H1 (cell line): Measurements from ENCODE around the gene ATE1. TPM values are rescaled to one million over a fixed set of nuclear protein-coding genes. Genes with fewer than 3 reads are reported as not detected.

ENCODE experiments used
- CTCF ChIA-PET: fragments of 300-600 bp; sonication (Branson Sonifier 250); formaldehyde crosslinking; loops from one replicate; lab custom pipeline; 2021; ENCODE audit not compliant: partially characterized antibody; lab: Charles Lee
- POLR2A ChIA-PET: fragments of 300-600 bp; sonication (Branson Sonifier 250); formaldehyde crosslinking; loops from one replicate; lab custom pipeline; 2021; ENCODE audit warnings: inconsistent platforms; ENCODE audit not compliant: partially characterized antibody; lab: Charles Lee
- DNase-seq, 2 experiments: peaks; one replicate each; pipeline versions ENCODE4 v3.0.0 to v3.0.0-alpha.2; 2010 to 2022; ENCODE audit warnings: low spot score in 2 of 2, low read depth in 1 of 2, mixed read lengths in 1 of 2
- FAIRE-seq: peaks from 2 replicates; lab custom pipeline; 2011; peaks lifted over from hg19 to GRCh38; lab: Jason Lieb, UNC
- H2AFZ ChIP-seq: 2 replicates; pipeline ENCODE4 v1.8.1; 2012; ENCODE audit warnings: low read length, inconsistent platforms
- H2AK5ac ChIP-seq: 2 replicates; pipeline ENCODE4 v1.6.1; 2013; ENCODE audit warnings: low read depth, low read length
- H2BK120ac ChIP-seq: replicated peaks from 2 replicates; pipeline ENCODE3; 2013; ENCODE audit warnings: low read depth, low read length, inconsistent platforms
- H2BK12ac ChIP-seq: 2 replicates; pipeline ENCODE4 v1.6.1; 2013; ENCODE audit warnings: low read depth, low read length
- H2BK15ac ChIP-seq: 2 replicates; pipeline ENCODE4 v1.6.1; 2013; ENCODE audit warnings: low read length
- H2BK20ac ChIP-seq: 2 replicates; pipeline ENCODE4 v1.6.1; 2013; ENCODE audit warnings: low read length
- H2BK5ac ChIP-seq: 2 replicates; pipeline ENCODE4 v1.6.1; 2013; ENCODE audit warnings: low read depth, low read length
- H3K14ac ChIP-seq: 2 replicates; pipeline ENCODE4 v1.6.1; 2013; ENCODE audit warnings: inconsistent platforms; ENCODE audit not compliant: insufficient read length
- H3K18ac ChIP-seq: 2 replicates; pipeline ENCODE4 v1.6.1; 2013; ENCODE audit warnings: low read length; ENCODE audit errors: extremely low read depth
- H3K23ac ChIP-seq: 2 replicates; pipeline ENCODE4 v1.6.1; 2013; ENCODE audit warnings: inconsistent platforms; ENCODE audit not compliant: insufficient read length
- H3K23me2 ChIP-seq: 2 replicates; pipeline ENCODE4 v1.6.1; 2013; ENCODE audit warnings: low read depth, low read length
- H3K27ac ChIP-seq: 2 replicates; pipeline ENCODE4 v1.6.1; 2011; ENCODE audit warnings: low read depth, low read length, inconsistent platforms
- H3K27me3 ChIP-seq, 4 experiments: replicated peaks in 1 of 4; 1 replicate in 1 of 4; 2 replicates in 3 of 4; pipeline versions ENCODE4 v1.6.1 to v1.8.1; 2011 to 2013; ENCODE audit warnings: low read length in 3 of 4, mild to moderate bottlenecking in 3 of 4, inconsistent platforms in 2 of 4, mixed read lengths in 2 of 4, moderate library complexity in 1 of 4; ENCODE audit not compliant: control insufficient read depth in 3 of 4, insufficient read depth in 3 of 4; ENCODE audit errors: extremely low read depth in 1 of 4
- H3K36me3 ChIP-seq, 4 experiments: 2 replicates each; pipeline versions ENCODE4 v1.6.1 to v1.8.1; 2011 to 2013; ENCODE audit warnings: mild to moderate bottlenecking in 4 of 4, low read length in 3 of 4, moderate library complexity in 2 of 4, control low read depth in 1 of 4, inconsistent platforms in 1 of 4; ENCODE audit not compliant: insufficient read depth in 4 of 4, control insufficient read depth in 2 of 4
- H3K4ac ChIP-seq: replicated peaks from 2 replicates; pipeline ENCODE3; 2013; ENCODE audit warnings: low read length, low read depth, mixed read lengths, inconsistent platforms; ENCODE audit not compliant: insufficient read length
- H3K4me1 ChIP-seq, 4 experiments: replicated peaks in 1 of 4; 1 replicate in 1 of 4; 2 replicates in 3 of 4; pipeline versions ENCODE4 v1.6.1 to v1.8.1; 2011 to 2013; ENCODE audit warnings: low read length in 3 of 4, inconsistent platforms in 2 of 4, mixed read lengths in 1 of 4; ENCODE audit not compliant: insufficient read depth in 4 of 4, control insufficient read depth in 3 of 4
- H3K4me2 ChIP-seq, 2 experiments: 2 replicates each; pipeline versions ENCODE4 v1.6.1 to v1.8.1; 2011 to 2013; ENCODE audit warnings: low read depth in 2 of 2, low read length in 2 of 2, control low read depth in 1 of 2, inconsistent platforms in 1 of 2, mild to moderate bottlenecking in 1 of 2; ENCODE audit not compliant: insufficient read depth in 1 of 2
- H3K4me3 ChIP-seq, 4 experiments: fragments of 200-600, 300-600 bp in 1 of 4; sonication (generic), shearing (Covaris generic), sonication (Bioruptor Twin) in 1 of 4; 2 replicates each; pipeline versions ENCODE4 v1.5.1 to v1.8.1; 2011 to 2016; ENCODE audit warnings: low read length in 4 of 4, low read depth in 3 of 4, control low read depth in 2 of 4, inconsistent platforms in 2 of 4, mild to moderate bottlenecking in 2 of 4, mixed read lengths in 1 of 4, moderate library complexity in 1 of 4; ENCODE audit not compliant: insufficient read depth in 2 of 4; ENCODE audit errors: extremely low read depth in 1 of 4
- H3K56ac ChIP-seq: replicated peaks from 2 replicates; pipeline ENCODE3; 2013; ENCODE audit warnings: low read depth, mild to moderate bottlenecking, mixed read lengths, low read length, inconsistent platforms; ENCODE audit not compliant: insufficient read length
- H3K79me1 ChIP-seq: 2 replicates; pipeline ENCODE4 v1.6.1; 2013; ENCODE audit warnings: low read depth, low read length, control low read depth
- H3K79me2 ChIP-seq, 2 experiments: 2 replicates each; pipeline versions ENCODE4 v1.6.1 to v1.8.1; 2012 to 2013; ENCODE audit warnings: low read length in 2 of 2, mild to moderate bottlenecking in 2 of 2, inconsistent platforms in 1 of 2; ENCODE audit not compliant: insufficient read depth in 2 of 2, control insufficient read depth in 1 of 2
- H3K9ac ChIP-seq, 4 experiments: replicated peaks in 1 of 4; 1 replicate in 1 of 4; 2 replicates in 3 of 4; pipeline versions ENCODE4 v1.6.1 to v1.8.1; 2011 to 2013; ENCODE audit warnings: low read depth in 3 of 4, low read length in 3 of 4, control low read depth in 2 of 4, mild to moderate bottlenecking in 2 of 4, moderate library complexity in 2 of 4, inconsistent platforms in 1 of 4; ENCODE audit errors: extremely low read depth in 1 of 4
- H3K9me3 ChIP-seq, 2 experiments: 2 replicates each; pipeline versions ENCODE4 v1.6.1 to v1.8.1; 2012 to 2013; ENCODE audit warnings: mild to moderate bottlenecking in 2 of 2, moderate library complexity in 2 of 2, control low read depth in 1 of 2, inconsistent platforms in 1 of 2, low read depth in 1 of 2, low read length in 1 of 2, mixed read lengths in 1 of 2; ENCODE audit not compliant: insufficient read depth in 2 of 2
- H4K20me1 ChIP-seq, 2 experiments: replicated peaks in 1 of 2; 2 replicates each; pipeline versions ENCODE3 to v1.8.1; 2011 to 2013; ENCODE audit warnings: inconsistent platforms in 2 of 2, low read length in 2 of 2, mild to moderate bottlenecking in 1 of 2; ENCODE audit not compliant: insufficient read depth in 2 of 2, control insufficient read depth in 1 of 2
- H4K5ac ChIP-seq: 2 replicates; pipeline ENCODE4 v1.6.1; 2013; ENCODE audit warnings: low read length, low read depth, mixed read lengths, inconsistent platforms; ENCODE audit not compliant: insufficient read length
- H4K8ac ChIP-seq: 2 replicates; pipeline ENCODE4 v1.8.0; 2013; ENCODE audit warnings: mild to moderate bottlenecking, moderate library complexity, low read length, inconsistent platforms; ENCODE audit not compliant: insufficient read depth; ENCODE audit errors: extremely low read depth
- H4K91ac ChIP-seq: replicated peaks from 2 replicates; pipeline ENCODE3; 2013; ENCODE audit warnings: low read length, mixed read lengths, inconsistent platforms; ENCODE audit not compliant: insufficient read length
- ATF2 ChIP-seq: IDR thresholded peaks from 2 replicates; pipeline ENCODE4 v1.6.1; 2012; ENCODE audit warnings: low read length, inconsistent platforms
- CBX8 ChIP-seq: fragments of 300-800, 300-1000 bp; sonication (generic); IDR thresholded peaks from 2 replicates; pipeline ENCODE4 v1.7.1; 2016; ENCODE audit warnings: low read depth, low read length, borderline replicate concordance
- KDM4A ChIP-seq: IDR thresholded peaks from one replicate; pipeline ENCODE4 v1.7.1; 2012; ENCODE audit warnings: low read depth, mild to moderate bottlenecking, moderate library complexity, low read length, inconsistent platforms; ENCODE audit not compliant: severe bottlenecking
- KDM5A ChIP-seq: fragments of 200-600 bp; IDR thresholded peaks from 2 replicates; pipeline ENCODE4 v1.7.1; 2012; ENCODE audit warnings: mild to moderate bottlenecking, low read length, inconsistent platforms, mixed read lengths
- POLR2AphosphoS5 ChIP-seq: IDR thresholded peaks from 2 replicates; pipeline ENCODE4 v1.6.1; 2011; ENCODE audit warnings: low read depth, low read length
- SP2 ChIP-seq: IDR thresholded peaks from 2 replicates; pipeline ENCODE4 v1.6.1; 2012; ENCODE audit warnings: mild to moderate bottlenecking, low read length, inconsistent platforms
- WGBS, 2 experiments: shearing (Covaris generic) in 1 of 2; methylation state at CpG; one replicate each; pipeline versions ENCODE4 v1.1.6 to v1.1.7; 2013 to 2015; ENCODE audit warnings: low lambda C conversion rate in 2 of 2, mixed read lengths in 2 of 2, inconsistent platforms in 1 of 2, low coverage in 1 of 2, missing lambda C conversion rate in 1 of 2; ENCODE audit not compliant: insufficient replicate concordance in 2 of 2, insufficient coverage in 1 of 2, insufficient read length in 1 of 2; ENCODE audit errors: extremely low coverage in 1 of 2, missing lambda C conversion rate in 1 of 2; 5-methylcytosine and 5-hydroxymethylcytosine counted together
- polyA plus RNA-seq, 7 experiments: library from polyadenylated mRNA; depleted of rRNA in 3 of 7; stranded (reverse) in 5 of 7; unstranded in 2 of 7; fragments of >200 nt in 5 of 7; fragments of 200-250 nt in 2 of 7; gene quantifications; 1 replicate in 5 of 7; 2 replicates in 1 of 7; 4 replicates in 1 of 7; pipeline versions ENCODE4 v1.2.1 to v1.2.3, GENCODE V29; 2011 to 2013; ENCODE audit warnings: missing spikeins in 2 of 7, mixed read lengths in 2 of 7
- total RNA-seq: library from RNA; stranded (reverse); fragmentation: NEBNext Ultra II Directional; extraction: Animal tissue kit (Norgen Biotek cat#: 25700); gene quantifications from 2 replicates; pipeline ENCODE4 v1.2.1, GENCODE V29; 2021

The ATE1 gene
- total and polyA plus RNA-seq, 2 of the 8 experiments (the other 6 are each of a cell fraction or from before 2014, with no cell fraction given), result 8.8 to 26.9 TPM

DNA sequence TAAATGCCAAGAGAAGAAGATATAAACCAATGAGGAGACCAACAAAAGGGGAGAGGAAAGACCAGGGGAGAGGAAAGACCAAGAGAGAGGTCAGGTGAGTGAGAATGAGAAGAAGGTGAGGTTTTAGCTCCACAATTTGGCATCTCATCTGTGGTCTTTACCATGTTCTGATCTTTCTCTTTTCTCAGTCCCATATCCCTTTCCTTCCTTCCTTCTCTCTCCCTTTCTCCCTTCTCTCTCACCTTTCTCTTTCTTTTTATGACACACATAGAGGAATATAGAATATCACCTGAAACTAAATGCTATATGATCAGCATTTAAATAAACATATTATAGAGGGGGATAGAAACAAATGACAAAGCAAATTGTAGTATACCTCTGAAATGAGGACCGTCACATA, 57.4 kb downstream of the ATE1 start:
- H3K23me2 ChIP-seq, result no peaks in the 10 kb centered on the region
- peaks cover 0 to 13% (median 0%) of the 10 kb centered on the region in 4 experiments; a peak in 3 of 8 replicates for H3K36me3 ChIP-seq
- 100% methylated on average over 1 of the region's 1 CpG; no CpG with 5 or more reads in 1 of the 2 experiments for WGBS, 2 experiments
- POLR2A ChIA-PET, result no interaction called here
- H3K4me3 ChIP-seq, result no peak overlapping the region
- TF ChIP-seq POLR2AphosphoS5, result no peak
- TF ChIP-seq CBX8, result no peak
- TF ChIP-seq SP2, result no peak
- TF ChIP-seq KDM5A, result no peak
- TF ChIP-seq KDM4A, result no peak
- no peak for TF ChIP-seq ATF2
- FAIRE-seq, result no peak
- H2BK15ac ChIP-seq, result no peak overlapping the region
- no peak overlapping the region for H3K18ac ChIP-seq
- H3K27me3 ChIP-seq, result no peaks in the 10 kb centered on the region
- no peak overlapping the region for H3K23ac ChIP-seq
- H2AFZ ChIP-seq, result no peak overlapping the region
- H3K4ac ChIP-seq, result no peak overlapping the region
- no peak overlapping the region for H2BK5ac ChIP-seq
- no peak overlapping the region for H3K56ac ChIP-seq
- CTCF ChIA-PET, result interaction anchor here (2.0 kb wide), 1 partner anchor 17 kb away, joined by 6 read pairs; no protein-coding TSS in a partner anchor
- H4K8ac ChIP-seq, result no peak overlapping the region
- H4K20me1 ChIP-seq, result no peaks in the 10 kb centered on the region
- no peaks in the 10 kb centered on the region; the same call in 1 of the 2 replicates for H3K79me1 ChIP-seq
- H4K91ac ChIP-seq, result no peak overlapping the region
- no peak overlapping the region for H2BK12ac ChIP-seq
- no peak for DNase-seq
- H3K9me3 ChIP-seq, result no peaks in the 10 kb centered on the region
- no peak overlapping the region for H3K9ac ChIP-seq
- no peaks in the 10 kb centered on the region for H3K79me2 ChIP-seq
- H3K14ac ChIP-seq, result no peak overlapping the region
- no peak overlapping the region for H4K5ac ChIP-seq
- no peaks in the 10 kb centered on the region; a peak in 1 of 7 replicates for H3K4me1 ChIP-seq
- H2BK120ac ChIP-seq, result no peak overlapping the region
- no peak overlapping the region for H2BK20ac ChIP-seq
- H3K27ac ChIP-seq, result no peak overlapping the region
- no peak overlapping the region for H3K4me2 ChIP-seq
- no peak overlapping the region for H2AK5ac ChIP-seq
